Activated CD4-positive, alpha-beta T cell treated with anti-CD3 and anti-CD28 coated beads, Interleukin-2, amount 50 U/mL, for 48 hours (primary cell): Measurements from ENCODE around the gene NPR3.

ENCODE experiments used
- DNase-seq, 2 experiments: peaks; one replicate each; pipeline ENCODE4 v3.0.0-alpha.2; 2020

NPR3 gene

GRCh38 chr5:32814141-32814540 lies 103.0 kb downstream of the NPR3 start:
- no peak for DNase-seq

GRCh38 chr5:32814620-32815019 lies 103.5 kb downstream of the NPR3 start:
- no peak for DNase-seq

GRCh38 chr5:32827981-32828380 lies 116.9 kb downstream of the NPR3 start:
- no peak for DNase-seq

GRCh38 chr5:32828492-32828891 lies 117.4 kb downstream of the NPR3 start:
- no peak for DNase-seq

GRCh38 chr5:32831624-32832023 lies 120.5 kb downstream of the NPR3 start:
- DNase-seq: no peak

GRCh38 chr5:32833127-32833526 lies 122.0 kb downstream of the NPR3 start:
- no peak for DNase-seq

GRCh38 chr5:32833663-32834062 lies 122.5 kb downstream of the NPR3 start:
- DNase-seq: no peak

GRCh38 chr5:32834251-32834650 lies 123.1 kb downstream of the NPR3 start:
- no peak for DNase-seq

- DNase-seq: no peak
These were observed 125.1 kb downstream of the NPR3 start for GRCh38 chr5:32836176-32836575.

GRCh38 chr5:32837211-32837610 lies 126.1 kb downstream of the NPR3 start:
- no peak for DNase-seq

- no peak for DNase-seq
These were observed 128.0 kb downstream of the NPR3 start for GRCh38 chr5:32839106-32839505.

- DNase-seq: no peak
These were observed 129.5 kb downstream of the NPR3 start for GRCh38 chr5:32840606-32841005.
